Activated CD4-positive, alpha-beta memory T cell treated with anti-CD3 and anti-CD28 coated beads, Interleukin-2, amount 10 ng/mL, durations not matched to agents 7 days and 5 days (primary cell): ENCODE data around the gene MZF1. TPM values are rescaled to one million over a fixed set of nuclear protein-coding genes. Genes with fewer than 3 reads are reported as not detected.
"Not testable (repeated sequence)": the region's sequence is repeated elsewhere in the genome, so short reads cannot be mapped to it uniquely, and the experiment has no call there.

Experiments
- CTCF ChIA-PET: fragments of 350-600 bp; sonication (Branson Sonifier 250); formaldehyde crosslinking; loops from one replicate; lab custom pipeline; 2021; ENCODE audit warnings: antibody characterized with exemption, inconsistent platforms; lab: Charles Lee
- POLR2A ChIA-PET: fragments of 350-600 bp; sonication (Branson Sonifier 250); formaldehyde crosslinking; loops from one replicate; lab custom pipeline; 2021; ENCODE audit warnings: antibody characterized with exemption; lab: Charles Lee
- DNase-seq: peaks from one replicate; pipeline ENCODE4 v3.0.0-alpha.2; 2020
- H3K27ac Mint-ChIP-seq: one replicate; pipeline ENCODE4 v1.8.0; 2021; ENCODE audit warnings: mild to moderate bottlenecking, mixed read lengths
- H3K27me3 Mint-ChIP-seq: one replicate; pipeline ENCODE4 v1.8.0; 2021; ENCODE audit warnings: mixed read lengths
- H3K36me3 Mint-ChIP-seq: one replicate; pipeline ENCODE4 v1.8.0; 2021; ENCODE audit warnings: low read depth, mixed read lengths
- H3K4me1 Mint-ChIP-seq: one replicate; pipeline ENCODE4 v1.8.0; 2021; ENCODE audit warnings: mixed read lengths
- H3K4me3 Mint-ChIP-seq: one replicate; pipeline ENCODE4 v1.8.0; 2021; ENCODE audit warnings: mild to moderate bottlenecking, mixed read lengths
- H3K9me3 Mint-ChIP-seq: one replicate; pipeline ENCODE4 v1.8.0; 2021; ENCODE audit warnings: mixed read lengths
- total RNA-seq, 2 experiments: library from RNA; stranded (reverse); gene quantifications; one replicate each; pipeline ENCODE4 v1.2.3, GENCODE V29; 2021

The MZF1 gene
- total RNA-seq, 2 experiments from 2014 or later, result 21.6 to 22.9 TPM

GRCh38 chr19:58578012-58578925 lies 5.1 kb upstream of the MZF1 start:
- POLR2A ChIA-PET, result interaction anchor here (1.1 to 4.3 kb wide), 2 partner anchors 32 to 59 kb away, joined by 3 to 30 read pairs; partner anchors contain the start of gene ZBTB45
- Mint-ChIP-seq H3K27ac (no peak overlapping the region), H3K4me1 (peaks cover 55% of the 10 kb centered on the region), H3K4me3 (no peak overlapping the region), H3K36me3 (peaks cover 24% of the 10 kb centered on the region), H3K27me3 (no peaks in the 10 kb centered on the region), H3K9me3 (no peaks in the 10 kb centered on the region)
- DNase-seq, result peak; percentile 15
- CTCF ChIA-PET, result interaction anchor here (1.5 to 4.3 kb wide), 2 partner anchors 24 to 58 kb away, joined by 3 to 49 read pairs; partner anchors contain the start of gene ZBTB45

GRCh38 chr19:58577581-58577980 lies 4.4 kb upstream of the MZF1 start:
- CTCF ChIA-PET, result interaction anchor here (3.8 kb wide), 1 partner anchor 63 kb away, joined by 17 read pairs; no protein-coding TSS in a partner anchor
- Mint-ChIP-seq H3K4me1 (peaks cover 55% of the 10 kb centered on the region), H3K36me3 (peaks cover 17% of the 10 kb centered on the region)
- not testable (repeated sequence) for H3K4me3 Mint-ChIP-seq, H3K27ac Mint-ChIP-seq, H3K27me3 Mint-ChIP-seq, H3K9me3 Mint-ChIP-seq
- POLR2A ChIA-PET, result interaction anchor here (1.1 kb wide), 1 partner anchor 31 kb away, joined by 3 read pairs; no protein-coding TSS in a partner anchor
- peak; percentile 11 for DNase-seq

- H3K4me1 Mint-ChIP-seq, result peaks cover 60% of the 10 kb centered on the region
- POLR2A ChIA-PET, result interaction anchor here (1.0 to 3.1 kb wide), 9 partner anchors 13 to 297 kb away, joined by 3 to 31 read pairs (median 12); partner anchors contain the start of genes CHMP2A, TRIM28, UBE2M and ZBTB45
Observed at GRCh38 chr19:58575183-58576041, 2.3 kb upstream of the MZF1 start.

GRCh38 chr19:58573658-58574164 lies 576 bp upstream of the MZF1 start:
- Mint-ChIP-seq H3K4me3 (peak overlapping the region; percentile 83), H3K4me1 (peaks cover 52% of the 10 kb centered on the region), H3K36me3 (peaks cover 25% of the 10 kb centered on the region), H3K27me3 (no peaks in the 10 kb centered on the region), H3K27ac (peak overlapping the region; percentile 97), H3K9me3 (no peaks in the 10 kb centered on the region)
- no peak for DNase-seq
- ChIA-PET CTCF (interaction anchor here (1.4 to 3.8 kb wide), 2 partner anchors 60 to 122 kb away, joined by 4 to 17 read pairs; partner anchors contain the start of gene ZNF324B), POLR2A (interaction anchor here (2.9 to 3.1 kb wide), 2 partner anchors 15 to 54 kb away, joined by 12 to 21 read pairs; partner anchors contain the start of genes UBE2M and ZBTB45)

More at GRCh38 chr19:58575183-58576041, 2.3 kb upstream of the MZF1 start:
- Mint-ChIP-seq H3K4me3 (peak overlapping the region; percentile 83), H3K9me3 (no peaks in the 10 kb centered on the region), H3K36me3 (peaks cover 23% of the 10 kb centered on the region), H3K27ac (peak overlapping the region; percentile 97), H3K27me3 (no peaks in the 10 kb centered on the region)
- peak; percentile 86 for DNase-seq
- CTCF ChIA-PET, result interaction anchor here (0.8 to 3.8 kb wide), 7 partner anchors 13 to 124 kb away, joined by 3 to 17 read pairs (median 4); partner anchors contain the start of genes CHMP2A, ZBTB45 and ZNF324B

DNA sequence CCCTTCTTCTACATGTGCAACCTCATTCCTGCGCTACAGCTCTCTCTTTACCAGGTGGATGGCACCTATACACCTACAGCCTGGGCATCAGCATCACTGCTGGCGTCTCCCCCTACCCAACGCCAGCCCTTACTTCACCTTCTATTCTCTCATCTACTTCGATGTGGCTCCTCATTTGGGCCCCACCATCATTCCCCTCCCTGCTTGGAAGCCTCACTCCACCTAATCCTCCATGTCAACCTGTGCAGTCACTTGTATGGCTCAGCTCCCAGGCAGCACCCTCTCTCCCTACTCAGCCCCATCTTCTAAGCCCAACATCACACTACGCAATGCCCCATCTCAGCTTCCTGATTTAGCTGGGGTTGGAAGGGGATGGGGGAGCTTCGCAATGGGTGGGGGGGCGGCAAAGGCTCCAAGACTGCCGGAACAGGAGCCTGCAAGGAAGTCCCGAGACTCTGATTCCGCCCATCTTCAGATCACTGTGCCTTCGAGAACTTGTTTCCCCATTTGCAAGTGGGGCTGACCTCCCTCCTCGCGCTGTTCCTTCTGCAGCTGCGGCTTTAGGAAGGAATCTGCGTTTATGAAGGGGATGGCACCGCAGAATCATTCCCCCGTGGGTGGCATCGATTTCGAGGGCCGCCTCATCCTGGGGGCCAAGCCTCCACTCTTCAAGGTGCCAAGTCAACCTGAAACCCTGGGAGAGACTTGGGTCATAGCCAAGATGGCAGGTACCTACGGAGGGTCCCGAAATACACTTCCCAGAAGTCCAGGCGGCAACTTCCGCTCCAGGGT lies 913 bp downstream of the MZF1 start:
- CTCF ChIA-PET, result interaction anchor here (1.0 to 2.4 kb wide), 2 partner anchors 52 to 58 kb away, joined by 3 to 11 read pairs; partner anchors contain the start of gene ZBTB45
- Mint-ChIP-seq H3K9me3 (no peaks in the 10 kb centered on the region), H3K36me3 (peaks cover 25% of the 10 kb centered on the region), H3K4me3 (peak overlapping the region; percentile 83), H3K27me3 (no peaks in the 10 kb centered on the region), H3K4me1 (peaks cover 48% of the 10 kb centered on the region), H3K27ac (peak overlapping the region; percentile 97)
- DNase-seq, result peak; percentile 16
- POLR2A ChIA-PET, result interaction anchor here (1.3 to 3.2 kb wide), 4 partner anchors 11 to 53 kb away, joined by 3 to 46 read pairs (median 9); partner anchors contain the start of genes CHMP2A and ZBTB45

- peaks cover 47% of the 10 kb centered on the region for H3K4me1 Mint-ChIP-seq
- H3K27me3 Mint-ChIP-seq, result no peaks in the 10 kb centered on the region
- peaks cover 28% of the 10 kb centered on the region for H3K36me3 Mint-ChIP-seq
- ChIA-PET CTCF (interaction anchor here (2.4 kb wide), 1 partner anchor 52 kb away, joined by 11 read pairs; the partner anchor contains the start of gene ZBTB45), POLR2A (interaction anchor here (1.4 to 3.2 kb wide), 4 partner anchors 10 to 52 kb away, joined by 4 to 46 read pairs (median 9); partner anchors contain the start of genes CHMP2A and ZBTB45)
- DNase-seq, result peak; percentile 15
- H3K27ac Mint-ChIP-seq, result peak overlapping the region; percentile 97
- no peaks in the 10 kb centered on the region for H3K9me3 Mint-ChIP-seq
- H3K4me3 Mint-ChIP-seq, result peak overlapping the region; percentile 83
Observed at GRCh38 chr19:58571575-58571947, 1.6 kb downstream of the MZF1 start.

DNA sequence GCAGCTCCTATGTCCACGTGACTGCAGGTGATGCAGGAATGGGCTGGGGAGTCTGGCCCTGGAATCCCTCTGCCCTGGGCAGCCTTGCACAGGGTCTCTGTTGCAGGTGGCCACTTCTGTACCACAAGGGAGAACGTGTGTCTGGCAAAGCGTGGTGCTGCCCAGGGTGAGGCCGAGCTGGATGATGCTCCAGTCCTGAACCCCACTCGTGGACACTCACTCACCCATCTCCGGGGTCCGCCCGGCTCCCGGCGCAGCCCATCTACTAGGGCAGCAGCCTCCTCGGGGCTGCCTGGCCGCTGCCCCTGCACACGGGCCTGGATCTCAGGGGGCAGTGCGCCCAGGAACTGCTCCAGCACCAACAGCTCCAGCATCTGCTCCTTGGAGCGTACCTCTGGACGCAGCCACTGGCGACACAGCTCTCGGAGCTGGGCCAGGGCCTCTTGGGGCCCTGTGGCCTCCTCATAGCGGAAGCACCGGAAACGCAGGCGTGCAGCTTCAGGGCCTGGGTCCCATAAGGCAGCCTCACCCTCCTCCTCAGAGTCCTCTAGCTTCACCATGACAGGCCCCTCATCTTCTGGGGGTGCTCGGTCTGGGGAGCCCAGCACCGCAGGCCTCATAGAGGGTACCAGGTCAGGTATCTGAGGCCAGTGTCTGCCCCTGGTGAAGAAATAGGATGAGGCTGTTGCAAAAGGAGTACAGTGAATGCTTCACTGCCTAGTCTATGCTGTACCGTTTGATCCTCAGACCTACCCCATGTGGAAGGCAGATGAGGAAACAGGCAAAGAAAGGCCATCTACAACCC lies 2.2 kb downstream of the MZF1 start:
- Mint-ChIP-seq H3K4me3 (no peak overlapping the region), H3K36me3 (peaks cover 30% of the 10 kb centered on the region), H3K27me3 (no peaks in the 10 kb centered on the region), H3K27ac (no peak overlapping the region), H3K4me1 (peaks cover 45% of the 10 kb centered on the region), H3K9me3 (no peaks in the 10 kb centered on the region)
- ChIA-PET CTCF (interaction anchor here (2.4 kb wide), 1 partner anchor 51 kb away, joined by 11 read pairs; the partner anchor contains the start of gene ZBTB45), POLR2A (interaction anchor here (1.4 to 3.2 kb wide), 3 partner anchors 9 to 52 kb away, joined by 4 to 46 read pairs (median 9); partner anchors contain the start of genes CHMP2A and ZBTB45)
- peak; percentile 14 for DNase-seq

DNA sequence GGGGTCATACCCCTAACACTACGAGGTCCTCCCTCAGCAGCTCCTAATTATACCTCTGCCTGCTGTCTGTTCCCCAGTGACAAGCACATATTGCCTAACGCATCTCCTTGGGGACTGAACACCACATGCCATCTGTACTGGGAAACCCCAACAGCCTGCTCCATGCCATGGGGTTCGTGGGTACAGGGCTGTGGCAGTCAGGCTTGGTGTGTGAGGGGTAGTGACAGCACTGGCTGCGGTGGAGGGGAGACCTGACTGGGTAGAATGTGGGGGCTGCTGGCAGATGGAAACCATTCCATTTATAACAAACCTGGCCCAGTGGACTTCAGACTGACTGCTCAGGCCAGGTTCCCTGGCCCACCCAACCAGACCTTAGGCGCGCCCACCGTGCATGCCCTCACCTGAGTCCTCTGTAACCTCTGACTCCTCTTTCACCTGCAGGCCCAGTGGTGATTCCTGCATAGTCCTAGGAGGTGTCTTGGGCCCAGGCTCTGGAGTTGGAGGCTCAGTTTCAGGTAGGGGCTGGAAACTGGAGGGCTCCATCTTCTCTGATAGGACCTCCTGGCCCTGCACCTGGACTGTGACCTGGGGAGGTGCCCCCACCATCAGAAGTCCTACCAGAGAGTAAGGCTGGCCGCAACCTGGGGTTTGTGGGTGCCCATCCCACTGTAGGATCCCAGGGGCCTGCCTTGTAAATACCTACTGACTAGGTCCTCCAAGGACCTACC lies 3.0 kb downstream of the MZF1 start:
- CTCF ChIA-PET, result no interaction called here
- Mint-ChIP-seq H3K27ac (no peak overlapping the region), H3K4me1 (peaks cover 39% of the 10 kb centered on the region), H3K9me3 (no peaks in the 10 kb centered on the region), H3K4me3 (no peak overlapping the region), H3K36me3 (peaks cover 26% of the 10 kb centered on the region), H3K27me3 (no peaks in the 10 kb centered on the region)
- peak; percentile 15 for DNase-seq
- POLR2A ChIA-PET, result interaction anchor here (1.2 to 3.2 kb wide), 3 partner anchors 9 to 16 kb away, joined by 4 to 46 read pairs (median 5); partner anchors contain the start of gene CHMP2A

GRCh38 chr19:58569191-58569942 lies 3.8 kb downstream of the MZF1 start:
- H3K9me3 Mint-ChIP-seq, result no peaks in the 10 kb centered on the region
- H3K27me3 Mint-ChIP-seq, result no peaks in the 10 kb centered on the region
- H3K4me3 Mint-ChIP-seq, result no peak overlapping the region
- ChIA-PET POLR2A (interaction anchor here (1.2 kb wide), 1 partner anchor 15 kb away, joined by 5 read pairs; the partner anchor contains the start of gene CHMP2A), CTCF (no interaction called here)
- H3K36me3 Mint-ChIP-seq, result peaks cover 28% of the 10 kb centered on the region
- peaks cover 38% of the 10 kb centered on the region for H3K4me1 Mint-ChIP-seq
- DNase-seq, result peak; percentile 15
- H3K27ac Mint-ChIP-seq, result no peak overlapping the region
